ENCODE results near the gene ACBD3. TPM values are rescaled to one million over a fixed set of nuclear protein-coding genes. Genes with fewer than 3 reads are reported as not detected.

ACBD3 gene
- total RNA-seq, 6 experiments from 2014 or later = 14.6 to 23.6 (median 17.5) TPM

DNA sequence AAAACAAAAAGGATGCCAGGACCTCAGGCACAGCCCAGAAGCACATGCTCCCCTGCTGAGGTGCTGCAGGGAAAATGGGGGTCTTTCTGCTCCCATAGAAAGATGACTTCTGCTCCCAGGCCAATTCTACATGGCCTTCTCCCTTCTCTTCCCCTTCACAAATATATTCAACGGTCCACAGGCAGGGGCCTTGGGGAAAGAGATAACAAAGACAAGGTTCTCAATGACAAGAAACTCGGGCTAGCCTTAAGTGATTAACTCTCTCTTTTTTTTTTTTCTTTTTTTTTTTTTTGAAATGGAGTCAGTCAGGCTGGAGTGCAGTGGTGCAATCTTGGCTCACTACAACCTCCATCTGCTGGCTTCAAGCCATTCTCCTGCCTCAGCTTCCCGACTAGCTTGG is 69.9 kb downstream of the ACBD3 start:
- Histone ChIP-seq H3K36me3 (no peaks in the 10 kb centered on the region), H3K27ac (no peak overlapping the region), H3K27me3 (no peaks in the 10 kb centered on the region), H3K9me3 (no peaks in the 10 kb centered on the region), H3K4me3 (no peak overlapping the region), H3K4me1 (no peaks in the 10 kb centered on the region)
- no peak for ATAC-seq
- 59% methylated on average over 2 of the region's 3 CpGs for WGBS (ENCODE audit: insufficient coverage, low coverage, low lambda C conversion rate, missing lambda C conversion rate)
- TF ChIP-seq POLR2A (IDR thresholded peaks at IDR 0.05) = no peak
- TF ChIP-seq, protein P1, sequence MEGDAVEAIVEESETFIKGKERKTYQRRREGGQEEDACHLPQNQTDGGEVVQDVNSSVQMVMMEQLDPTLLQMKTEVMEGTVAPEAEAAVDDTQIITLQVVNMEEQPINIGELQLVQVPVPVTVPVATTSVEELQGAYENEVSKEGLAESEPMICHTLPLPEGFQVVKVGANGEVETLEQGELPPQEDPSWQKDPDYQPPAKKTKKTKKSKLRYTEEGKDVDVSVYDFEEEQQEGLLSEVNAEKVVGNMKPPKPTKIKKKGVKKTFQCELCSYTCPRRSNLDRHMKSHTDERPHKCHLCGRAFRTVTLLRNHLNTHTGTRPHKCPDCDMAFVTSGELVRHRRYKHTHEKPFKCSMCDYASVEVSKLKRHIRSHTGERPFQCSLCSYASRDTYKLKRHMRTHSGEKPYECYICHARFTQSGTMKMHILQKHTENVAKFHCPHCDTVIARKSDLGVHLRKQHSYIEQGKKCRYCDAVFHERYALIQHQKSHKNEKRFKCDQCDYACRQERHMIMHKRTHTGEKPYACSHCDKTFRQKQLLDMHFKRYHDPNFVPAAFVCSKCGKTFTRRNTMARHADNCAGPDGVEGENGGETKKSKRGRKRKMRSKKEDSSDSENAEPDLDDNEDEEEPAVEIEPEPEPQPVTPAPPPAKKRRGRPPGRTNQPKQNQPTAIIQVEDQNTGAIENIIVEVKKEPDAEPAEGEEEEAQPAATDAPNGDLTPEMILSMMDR (IDR thresholded peaks at IDR 0.05) = no peak
- no peak for DNase-seq
- intact Hi-C loops (cut with DNase I) = loop anchor here in 1 of 2 donors (5.0 kb wide), 2 partner anchors 39 to 124 kb away; no protein-coding TSS in a partner anchor

DNA sequence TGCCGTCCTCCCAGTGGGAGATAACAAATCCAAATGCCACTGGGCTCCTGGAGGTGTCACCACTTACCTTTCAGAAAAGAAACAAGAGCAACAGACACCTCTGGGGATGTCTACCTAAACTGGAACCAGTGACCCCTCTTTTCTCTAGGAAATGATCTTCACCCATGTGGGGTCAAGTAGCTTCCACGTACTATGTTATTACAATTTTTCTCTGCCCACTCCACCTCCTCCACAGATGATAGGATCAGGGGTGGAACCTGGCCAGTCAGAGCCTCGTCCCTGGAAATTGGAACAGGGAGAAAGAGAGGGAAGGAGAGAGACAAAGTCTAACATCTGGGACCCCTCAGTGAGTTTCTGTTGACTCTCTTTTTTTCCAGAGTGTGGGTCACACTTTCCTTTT is 73.9 kb downstream of the ACBD3 start:
- no peak for TF ChIP-seq POLR2A (IDR thresholded peaks at IDR 0.05)
- TF ChIP-seq, protein P1 (IDR thresholded peaks at IDR 0.05) = no peak
- Histone ChIP-seq H3K36me3 (no peaks in the 10 kb centered on the region), H3K27me3 (no peaks in the 10 kb centered on the region), H3K27ac (no peak overlapping the region), H3K4me1 (peaks cover 0 to 9% (median 0%) of the 10 kb centered on the region in 4 donors), H3K9me3 (no peaks in the 10 kb centered on the region), H3K4me3 (no peak overlapping the region)
- intact Hi-C loops (cut with DNase I) = no loop called here
- no peak for ATAC-seq
- no peak for DNase-seq
- WGBS (ENCODE audit: insufficient coverage, low coverage, low lambda C conversion rate, missing lambda C conversion rate) = no CpG with 5 or more reads among the region's 3 CpGs

DNA sequence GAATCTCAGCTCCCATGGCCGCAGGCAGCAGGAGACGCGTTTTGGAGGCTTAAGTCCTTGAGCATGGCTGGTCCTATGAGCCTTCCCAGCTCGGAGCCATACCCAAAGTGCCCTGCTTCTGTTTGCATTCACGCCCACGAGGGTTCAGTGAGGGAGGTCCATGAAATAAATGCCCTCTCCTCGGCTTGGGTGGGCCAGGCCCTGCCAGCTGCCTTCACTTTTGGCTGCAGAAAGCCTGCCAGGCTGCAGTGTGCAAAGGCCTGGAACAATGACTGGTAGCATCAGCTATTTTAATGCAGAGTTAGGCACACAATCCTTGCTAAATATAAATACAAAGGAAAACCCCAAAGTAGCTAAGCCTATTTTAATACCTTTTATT is 74.7 kb downstream of the ACBD3 start:
- Histone ChIP-seq H3K4me1 (peaks cover 0 to 9% (median 0%) of the 10 kb centered on the region in 4 donors), H3K27ac (no peak overlapping the region), H3K36me3 (no peaks in the 10 kb centered on the region), H3K27me3 (no peaks in the 10 kb centered on the region), H3K9me3 (no peaks in the 10 kb centered on the region), H3K4me3 (no peak overlapping the region)
- DNase-seq (no peak), ATAC-seq (no peak)
- 100% methylated on average over 1 of the region's 7 CpGs for WGBS (ENCODE audit: insufficient coverage, low coverage, low lambda C conversion rate, missing lambda C conversion rate)
- intact Hi-C loops (cut with DNase I) = no loop called here
- TF ChIP-seq, protein P1 (IDR thresholded peaks at IDR 0.05) = no peak
- no peak for TF ChIP-seq POLR2A (IDR thresholded peaks at IDR 0.05)

DNA sequence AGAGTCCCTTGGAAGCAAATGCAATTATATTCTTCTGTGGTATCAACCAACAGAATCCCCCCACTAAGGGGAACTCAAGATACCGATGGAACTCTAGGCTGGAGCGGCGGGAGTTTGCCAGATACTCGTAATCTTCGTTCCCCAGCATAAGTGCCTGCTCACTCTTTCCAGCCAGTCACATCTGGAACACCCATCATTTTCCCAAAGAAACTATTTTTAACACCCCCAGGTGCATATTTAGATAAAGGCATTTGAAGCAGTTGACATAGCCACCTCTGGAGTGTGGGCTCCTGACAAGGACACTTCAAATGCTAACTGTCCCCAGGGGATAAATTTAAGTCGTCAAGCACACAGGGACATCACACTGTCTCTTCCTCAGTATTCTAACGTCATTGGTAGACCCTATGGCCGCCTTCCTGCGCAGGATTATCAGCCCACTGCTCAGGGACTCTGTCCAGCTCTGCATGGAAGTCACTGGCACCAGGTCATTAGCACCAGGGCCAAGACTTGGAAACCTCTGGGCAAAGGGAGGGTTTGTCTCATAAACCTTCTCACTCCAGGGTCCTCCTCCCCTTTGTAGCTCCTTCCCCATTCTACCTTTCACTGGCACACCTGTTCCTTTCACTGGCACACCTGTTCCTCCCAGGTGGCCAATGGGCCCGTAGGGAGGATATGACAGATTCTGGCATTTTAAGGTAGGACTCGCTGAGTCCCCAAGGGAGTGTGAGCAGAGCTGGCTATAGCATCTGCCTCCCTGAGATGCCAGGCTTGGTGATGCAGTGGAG is 75.3 kb downstream of the ACBD3 start:
- TF ChIP-seq POLR2A (IDR thresholded peaks at IDR 0.05) = no peak
- TF ChIP-seq, protein P1 (IDR thresholded peaks at IDR 0.05) = no peak
- ATAC-seq = no peak
- H3K9me3 ChIP-seq = no peaks in the 10 kb centered on the region
- H3K4me3 ChIP-seq = peak overlapping the region; percentile 63 to 66 (median 65)
- peaks cover 0 to 9% (median 0%) of the 10 kb centered on the region in 4 donors for H3K4me1 ChIP-seq
- WGBS (ENCODE audit: insufficient coverage, low coverage, low lambda C conversion rate, missing lambda C conversion rate) = 57% methylated on average over 9 of the region's 11 CpGs
- peak overlapping the region in 2 of 3 donors; percentile 87 to 97 for H3K27ac ChIP-seq
- H3K27me3 ChIP-seq = no peaks in the 10 kb centered on the region
- DNase-seq = no peak
- intact Hi-C loops (cut with DNase I) = no loop called here
- no peaks in the 10 kb centered on the region for H3K36me3 ChIP-seq

Measured in right lobe of liver (tissue), 6 donors.